Measurements from ENCODE around the gene RUNDC3A. TPM values are rescaled to one million over a fixed set of nuclear protein-coding genes. Genes with fewer than 3 reads are reported as not detected.

Gene RUNDC3A
- total RNA-seq, 1 experiment from 2014 or later = 0.29 TPM

- Histone ChIP-seq H3K27me3 (ENCODE audit: low read length) (no peaks in the 10 kb centered on the region), H3K36me3 (ENCODE audit: low read depth, low read length) (no peaks in the 10 kb centered on the region), H3K9ac (ENCODE audit: low read length) (no peak overlapping the region), H3K4me2 (ENCODE audit: low read length) (no peak overlapping the region), H3K4me1 (ENCODE audit: insufficient read depth, low read length) (no peaks in the 10 kb centered on the region), H3K9me2 (replicated peaks; ENCODE audit: low read length) (no peaks in the 10 kb centered on the region), H3K9me3 (ENCODE audit: low read length) (no peaks in the 10 kb centered on the region), H3K79me2 (ENCODE audit: low read length) (no peaks in the 10 kb centered on the region), H4K20me1 (ENCODE audit: low read length) (no peaks in the 10 kb centered on the region), H3K4me3 (ENCODE audit: low read length) (no peak overlapping the region), H2AFZ (ENCODE audit: low read length) (no peak overlapping the region), H3F3A (ENCODE audit: low read length, unreplicated experiment) (no peaks in the 10 kb centered on the region), H3K27ac (ENCODE audit: low read length) (no peak overlapping the region)
- ATAC-seq (no peak), DNase-seq (no peak)
- ChIA-PET POLR2A (ENCODE audit: unreplicated experiment) (no interaction called here), CTCF (no interaction called here)
- intact Hi-C loops (cut with micrococcal nuclease) = no loop called here
- TF ChIP-seq EZH2 (IDR thresholded peaks at IDR 0.05; ENCODE audit: low read length, unreplicated experiment) = no peak
- TF ChIP-seq EZH2phosphoT487 (IDR thresholded peaks at IDR 0.05; ENCODE audit: borderline replicate concordance, low read length) = no peak
- TF ChIP-seq CTCF (conservative IDR thresholded peaks at IDR 0.05; ENCODE audit: low read depth, low read length) = no peak
- no TSS peak for BruUV-seq (replicated peaks)
These were observed 41.3 kb upstream of the RUNDC3A start for GRCh38 chr17:44267165-44267455.

DNA sequence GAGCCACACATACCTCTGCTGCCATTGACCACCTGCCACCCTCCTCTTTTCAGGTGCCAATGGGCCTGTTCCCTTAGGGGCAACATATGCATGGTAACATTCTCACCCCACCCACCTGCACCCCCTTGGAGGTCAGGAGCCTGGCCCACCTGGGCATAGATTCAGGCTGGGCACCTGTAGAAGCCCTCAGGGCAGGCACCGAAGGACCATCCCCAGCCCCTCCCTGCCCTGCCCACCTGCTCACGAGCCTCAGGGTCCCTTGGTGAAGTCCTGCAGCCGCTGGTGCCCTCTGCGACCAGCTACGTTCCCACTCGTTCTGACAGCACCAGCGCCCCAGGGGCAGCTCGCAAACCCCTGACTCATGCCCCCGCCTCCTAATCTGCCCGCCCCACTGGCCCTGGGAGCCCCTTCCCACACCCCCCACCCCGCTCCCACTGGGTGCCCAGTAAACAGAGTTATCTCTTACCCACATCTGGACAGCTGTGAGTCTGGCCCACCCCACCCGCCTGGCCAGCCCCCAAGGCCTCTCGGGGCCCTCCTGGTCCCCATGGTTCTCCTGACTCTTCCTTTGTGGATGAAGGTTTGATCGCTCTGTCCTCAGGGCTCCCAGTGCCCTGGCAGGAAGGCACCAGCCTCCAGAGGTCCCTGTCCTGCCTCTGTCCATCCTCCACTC is 40.4 kb upstream of the RUNDC3A start, which contains the start of gene SLC4A1:
Gene SLC4A1, minus strand, starts transcription at position 318 of the 673 bp plus-strand sequence. CDS start 5,269 bp downstream, outside the sequence.
- no peak within 1 kb of the TSS for H3K27ac ChIP-seq (ENCODE audit: low read length)
- DNase-seq = no peak
- no peak for ATAC-seq
- intact Hi-C loops (cut with micrococcal nuclease) = no loop called here
- H3K9me3 ChIP-seq (ENCODE audit: low read length) = no peaks in the 10 kb centered on the region
- H3K36me3 ChIP-seq (ENCODE audit: low read depth, low read length) = no peaks in the 10 kb centered on the region
- no TSS peak for BruUV-seq (replicated peaks)
- no peaks in the 10 kb centered on the region for H3K9me2 ChIP-seq (replicated peaks; ENCODE audit: low read length)
- POLR2A ChIA-PET (ENCODE audit: unreplicated experiment) = no interaction called here
- H4K20me1 ChIP-seq (ENCODE audit: low read length) = no peaks in the 10 kb centered on the region
- no peak within 1 kb of the TSS for H2AFZ ChIP-seq (ENCODE audit: low read length)
- CTCF ChIA-PET = no interaction called here
- H3K27me3 ChIP-seq (ENCODE audit: low read length) = no peaks in the 10 kb centered on the region
- no peaks in the 10 kb centered on the region for H3K4me1 ChIP-seq (ENCODE audit: insufficient read depth, low read length)
- H3K4me3 ChIP-seq (ENCODE audit: low read length) = no peak within 1 kb of the TSS
- no peak for TF ChIP-seq EZH2phosphoT487 (IDR thresholded peaks at IDR 0.05; ENCODE audit: borderline replicate concordance, low read length)
- TF ChIP-seq CTCF (conservative IDR thresholded peaks at IDR 0.05; ENCODE audit: low read depth, low read length) = no peak
- no peak for TF ChIP-seq EZH2 (IDR thresholded peaks at IDR 0.05; ENCODE audit: low read length, unreplicated experiment)
- no peak within 1 kb of the TSS for H3K9ac ChIP-seq (ENCODE audit: low read length)
- H3K4me2 ChIP-seq (ENCODE audit: low read length) = no peak within 1 kb of the TSS
- H3F3A ChIP-seq (ENCODE audit: low read length, unreplicated experiment) = no peaks in the 10 kb centered on the region
- H3K79me2 ChIP-seq (ENCODE audit: low read length) = no peaks in the 10 kb centered on the region

- H3K36me3 ChIP-seq (ENCODE audit: low read depth, low read length) = no peaks in the 10 kb centered on the region
- H3K9ac ChIP-seq (ENCODE audit: low read length) = no peak overlapping the region
- intact Hi-C loops (cut with micrococcal nuclease) = no loop called here
- no peaks in the 10 kb centered on the region for H3K4me1 ChIP-seq (ENCODE audit: insufficient read depth, low read length)
- no peak for ATAC-seq
- no peaks in the 10 kb centered on the region for H4K20me1 ChIP-seq (ENCODE audit: low read length)
- H3K4me2 ChIP-seq (ENCODE audit: low read length) = no peak overlapping the region
- no TSS peak for BruUV-seq (replicated peaks)
- no peaks in the 10 kb centered on the region for H3K27me3 ChIP-seq (ENCODE audit: low read length)
- ChIA-PET CTCF (no interaction called here), POLR2A (ENCODE audit: unreplicated experiment) (no interaction called here)
- no peaks in the 10 kb centered on the region for H3K79me2 ChIP-seq (ENCODE audit: low read length)
- no peak overlapping the region for H3K27ac ChIP-seq (ENCODE audit: low read length)
- H3F3A ChIP-seq (ENCODE audit: low read length, unreplicated experiment) = no peaks in the 10 kb centered on the region
- no peak for TF ChIP-seq EZH2phosphoT487 (IDR thresholded peaks at IDR 0.05; ENCODE audit: borderline replicate concordance, low read length)
- TF ChIP-seq EZH2 (IDR thresholded peaks at IDR 0.05; ENCODE audit: low read length, unreplicated experiment) = no peak
- no peak for TF ChIP-seq CTCF (conservative IDR thresholded peaks at IDR 0.05; ENCODE audit: low read depth, low read length)
- no peaks in the 10 kb centered on the region for H3K9me3 ChIP-seq (ENCODE audit: low read length)
- DNase-seq = no peak
- H2AFZ ChIP-seq (ENCODE audit: low read length) = no peak overlapping the region
- H3K4me3 ChIP-seq (ENCODE audit: low read length) = no peak overlapping the region
- no peaks in the 10 kb centered on the region for H3K9me2 ChIP-seq (replicated peaks; ENCODE audit: low read length)
These were observed 39.5 kb upstream of the RUNDC3A start for GRCh38 chr17:44268709-44269534.

Data from PC-3 (cell line).